ENCODE data around the gene LILRB2.
"Not testable (repeated sequence)": the region's sequence is repeated elsewhere in the genome, so short reads cannot be mapped to it uniquely, and the experiment has no call there.

Gene LILRB2

DNA sequence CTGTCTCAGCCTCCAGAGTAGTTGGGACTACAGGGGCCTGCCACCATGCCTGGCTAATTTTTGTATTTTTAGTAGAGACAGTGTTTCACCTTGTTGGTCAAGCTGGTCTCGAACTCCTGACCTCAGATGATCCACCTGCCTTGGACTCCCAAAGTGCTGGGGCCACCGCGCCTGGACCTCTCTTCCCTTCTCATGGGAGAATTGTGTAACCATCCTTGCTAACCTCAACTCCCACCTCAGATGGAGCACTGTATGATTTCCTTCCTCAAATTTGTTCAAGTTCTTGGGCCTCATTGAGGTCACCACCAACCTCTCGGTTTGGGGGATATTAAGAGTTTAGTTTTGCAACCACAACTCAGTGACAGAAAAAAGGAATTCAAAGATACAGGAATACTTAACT lies 21.3 kb upstream of the LILRB2 start:
- no peak for DNase-seq

DNA sequence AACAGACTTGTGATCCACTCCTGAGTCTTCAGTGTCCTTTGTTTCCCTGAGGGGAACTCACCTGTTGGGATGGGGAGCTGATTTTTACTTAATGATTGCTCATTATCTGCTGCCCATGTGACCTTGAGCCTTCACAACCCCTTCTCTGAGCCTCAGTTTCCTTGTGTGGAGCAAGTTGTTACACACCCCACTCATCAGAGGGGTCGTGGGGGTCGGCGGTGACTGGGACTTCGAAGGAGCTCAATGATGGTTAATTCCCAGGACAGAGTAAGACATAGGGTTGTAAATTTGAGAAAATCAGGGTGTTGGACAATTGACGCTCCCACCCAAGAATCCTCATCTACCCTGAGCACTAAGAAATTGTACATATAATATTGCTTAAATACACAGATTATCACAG lies 18.6 kb upstream of the LILRB2 start:
- DNase-seq = no peak

DNA sequence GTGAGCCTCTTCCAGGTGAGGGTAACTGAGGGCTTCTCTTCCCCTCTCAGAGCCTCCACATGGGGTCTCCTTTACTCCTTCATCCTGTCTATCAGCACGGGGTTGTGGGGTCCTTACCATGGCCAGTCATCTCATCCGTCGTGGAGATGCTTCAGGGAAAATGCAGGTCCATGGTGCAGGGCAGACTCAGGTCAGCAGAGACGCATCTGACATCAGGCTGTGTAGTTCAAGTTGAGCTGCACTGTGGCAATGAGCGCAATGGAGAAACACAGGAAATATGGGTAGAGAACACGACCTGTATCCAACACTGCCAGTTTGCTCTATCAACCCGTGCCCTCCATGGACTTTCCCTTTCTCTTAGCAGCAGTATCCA lies 18.2 kb upstream of the LILRB2 start:
- no peak for DNase-seq

DNA sequence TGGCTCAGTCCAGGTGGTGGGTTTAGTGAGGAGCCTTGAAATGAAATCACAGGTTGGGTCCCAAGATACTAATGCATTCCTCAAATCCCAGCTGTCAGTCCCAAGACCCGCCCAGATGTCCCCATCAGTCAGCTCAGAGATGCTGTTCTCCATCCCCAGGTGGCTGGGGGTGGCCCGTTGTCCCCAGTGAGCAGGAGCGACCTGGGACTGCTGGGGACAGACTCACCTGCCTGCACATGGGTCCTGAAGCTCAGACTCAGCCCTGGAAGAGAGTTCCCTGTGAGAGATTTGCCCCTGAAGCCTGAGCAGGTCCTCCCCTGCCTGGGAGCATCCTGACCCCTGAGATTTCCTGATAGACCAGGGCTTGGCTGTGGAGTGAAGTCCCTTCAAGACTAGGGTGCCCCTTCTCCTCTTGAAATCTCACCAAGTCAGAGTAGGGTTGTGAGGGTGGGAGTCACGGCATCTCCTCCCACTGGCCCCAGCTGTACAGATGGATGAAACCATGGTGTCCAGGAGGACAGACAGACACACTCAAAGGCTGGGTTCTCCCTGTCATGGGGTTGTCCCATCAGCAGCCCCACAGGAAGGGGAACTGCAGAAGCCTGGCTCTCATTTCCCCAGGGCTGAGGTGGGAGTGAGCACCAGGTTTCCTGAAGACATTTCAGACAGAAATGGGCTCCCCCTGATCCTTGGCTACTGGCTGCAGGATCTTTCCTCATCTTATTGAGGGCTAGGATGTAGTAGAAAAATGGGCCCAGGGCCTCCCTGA lies 17.6 kb upstream of the LILRB2 start:
- no peak for DNase-seq

DNA sequence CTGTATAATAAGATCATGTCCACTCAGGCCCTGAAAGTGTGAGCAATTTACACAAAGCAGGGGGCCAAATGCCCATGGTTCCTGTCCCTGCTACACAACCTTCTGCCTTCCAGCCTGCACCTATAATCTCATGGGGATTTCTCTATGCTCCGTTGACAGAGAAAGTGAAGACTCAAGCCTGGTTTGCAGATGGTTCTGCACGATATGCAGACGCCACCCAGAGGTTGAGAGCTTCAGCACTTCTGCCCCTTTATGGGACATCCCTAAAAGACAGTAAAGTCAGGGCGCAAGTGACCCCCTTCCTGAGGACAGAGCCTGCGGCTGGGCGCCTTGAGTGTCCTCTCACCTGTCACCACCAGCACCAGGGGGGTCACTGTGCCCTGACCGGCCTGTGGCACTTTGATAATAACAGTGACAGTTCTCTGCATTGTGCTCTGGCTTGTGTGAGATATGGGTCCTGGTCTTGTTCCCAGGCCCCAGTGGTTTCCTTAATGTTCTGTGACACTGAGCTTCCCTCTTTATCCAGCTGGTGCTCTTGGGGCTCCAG lies 16.9 kb upstream of the LILRB2 start:
- DNase-seq = no peak

DNA sequence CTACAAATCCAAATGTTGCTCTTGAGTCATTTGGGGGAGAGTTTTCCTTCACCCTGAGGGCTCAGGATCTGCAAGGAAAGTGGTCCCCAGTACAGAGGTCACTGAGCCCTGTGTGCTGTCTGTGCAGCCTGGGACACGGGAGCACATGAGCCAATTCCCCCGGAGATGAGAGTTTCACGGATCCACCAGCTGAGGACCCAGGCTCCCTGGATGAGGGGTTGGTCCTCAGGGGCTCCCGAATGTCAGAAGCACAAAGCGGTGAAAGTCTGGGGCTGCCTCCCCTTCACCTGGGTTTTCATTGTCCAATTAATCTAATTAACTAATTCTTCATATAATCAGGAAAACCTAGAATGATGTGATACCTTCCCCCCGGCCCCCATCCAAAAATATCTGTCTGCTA lies 13.6 kb upstream of the LILRB2 start:
- DNase-seq = no peak

DNA sequence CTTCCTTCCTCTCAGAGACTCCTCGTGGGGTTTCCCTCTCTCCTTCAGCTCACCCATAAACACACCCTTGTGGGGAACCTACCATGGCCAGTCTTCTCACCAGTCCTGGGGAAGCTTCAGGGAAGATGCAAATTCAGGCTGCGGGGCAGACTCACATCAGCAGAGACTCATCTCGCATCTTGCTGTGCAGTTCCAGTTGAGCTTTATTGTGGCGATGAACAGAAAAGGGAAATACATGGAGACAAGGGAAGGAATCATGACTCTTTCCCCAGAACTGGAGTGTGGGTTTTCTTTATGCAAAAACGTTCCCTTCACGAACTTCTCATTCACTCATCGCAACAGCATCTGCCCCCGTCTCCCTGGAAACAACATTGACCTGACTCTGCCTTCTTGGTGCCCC lies 8.2 kb upstream of the LILRB2 start:
- DNase-seq = not testable (repeated sequence)

DNA sequence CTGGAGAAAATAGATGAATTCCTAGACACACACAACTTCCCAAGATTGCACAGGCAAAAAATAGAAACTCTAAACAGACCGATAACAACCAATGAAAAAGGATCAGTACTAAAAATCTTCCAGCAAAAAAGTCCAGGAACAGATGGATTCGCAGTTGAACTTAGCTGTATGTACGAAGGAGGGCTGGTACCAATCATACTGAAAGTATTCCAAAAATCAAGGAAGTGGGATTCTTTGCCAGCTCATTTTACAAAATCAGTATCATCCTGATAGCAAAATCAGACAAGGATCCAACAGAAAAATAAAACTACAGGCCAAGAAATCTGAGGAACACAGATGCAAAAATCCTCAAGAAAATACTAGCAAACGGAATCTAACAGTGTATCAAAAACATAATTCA lies 6.5 kb upstream of the LILRB2 start:
- peak; percentile 72 for DNase-seq

DNA sequence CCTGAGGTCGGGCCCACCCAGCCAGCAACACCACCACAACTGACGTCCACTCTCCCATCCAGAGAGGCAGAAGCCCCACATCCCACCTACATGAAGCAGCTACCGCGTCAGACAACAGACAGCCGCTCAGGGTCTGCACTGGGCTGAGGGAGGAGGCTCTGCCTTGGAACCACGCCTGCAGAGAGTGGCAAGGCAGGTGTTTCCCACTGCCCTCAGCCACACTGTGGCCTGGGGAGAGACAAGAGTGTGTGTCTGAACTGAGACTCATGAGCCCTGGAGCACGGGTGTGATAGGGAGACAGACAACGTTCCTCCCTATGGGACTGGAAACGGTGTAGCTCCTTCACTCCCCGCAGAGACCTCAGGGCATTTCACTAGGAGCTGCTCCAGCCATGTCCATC lies 5.4 kb upstream of the LILRB2 start:
- not testable (repeated sequence) for DNase-seq

DNA sequence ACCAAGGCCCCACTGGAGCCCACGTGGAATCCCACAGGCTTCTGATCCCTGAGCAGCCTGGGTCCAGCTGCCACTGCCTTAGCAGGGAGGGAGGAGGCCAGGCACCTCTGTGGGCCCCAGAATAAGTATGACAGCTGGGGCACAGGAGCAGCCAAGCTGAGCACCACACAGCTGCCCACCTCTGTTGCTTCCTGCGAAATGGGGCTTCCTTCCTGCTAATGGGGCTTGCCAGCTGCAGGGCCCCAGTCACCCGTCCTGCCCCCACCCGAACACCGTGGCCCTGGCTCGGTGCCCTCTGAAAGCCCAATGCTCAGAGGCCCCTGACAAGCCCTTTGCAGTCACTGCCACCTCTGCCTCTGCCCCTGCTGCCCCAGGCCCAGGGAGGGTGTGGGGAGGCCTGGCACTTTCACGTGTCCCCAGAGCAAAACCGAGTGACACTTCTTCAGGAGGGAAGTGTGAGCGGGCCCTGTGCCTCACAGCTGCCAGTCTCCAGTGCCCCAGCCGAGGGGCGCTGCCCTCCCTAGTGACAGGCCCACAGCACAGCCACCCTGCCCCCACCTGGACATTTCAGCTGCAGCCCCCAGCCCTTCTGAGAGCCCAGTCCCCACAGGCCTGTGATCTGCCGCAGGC lies 4.6 kb upstream of the LILRB2 start:
- DNase-seq = not testable (repeated sequence)

DNA sequence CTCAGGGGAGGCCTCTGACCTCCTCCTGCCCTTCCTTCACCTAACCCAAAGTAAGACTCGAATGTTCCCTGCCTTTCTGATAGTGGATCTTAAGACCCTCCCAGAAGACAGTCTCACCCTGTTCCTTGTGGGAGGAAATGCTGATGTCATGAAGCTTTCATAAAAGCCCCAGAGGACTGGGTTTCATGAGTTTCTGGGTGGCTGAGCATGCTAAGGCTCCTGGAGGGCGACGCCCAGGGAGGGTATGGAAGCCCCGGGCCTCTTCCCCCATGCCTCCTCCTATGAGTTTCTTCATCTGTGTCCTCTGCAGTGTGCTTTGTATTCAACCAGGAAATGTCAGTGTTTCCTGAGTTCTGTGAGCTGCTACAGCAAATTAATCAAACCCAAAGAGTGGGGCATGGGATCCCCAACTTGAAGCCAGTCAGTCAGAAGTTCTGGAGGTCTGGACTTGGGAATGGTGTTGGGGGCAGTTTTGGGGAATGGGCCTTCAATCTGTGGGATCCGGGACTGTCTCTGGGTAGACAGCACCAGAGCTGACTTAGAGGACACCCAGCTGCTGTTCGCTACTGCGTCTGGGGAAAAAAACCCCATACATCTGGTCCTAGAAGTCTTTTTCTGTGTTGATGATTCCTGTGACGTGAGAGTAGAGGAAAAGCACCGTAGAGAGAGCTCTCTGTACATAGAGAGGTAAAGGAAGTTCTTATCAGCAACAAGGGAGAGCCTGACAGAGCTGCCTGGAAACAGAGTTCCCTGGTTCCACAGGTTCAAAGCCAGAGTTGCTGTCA lies 2.0 kb upstream of the LILRB2 start:
- no peak for DNase-seq

DNA sequence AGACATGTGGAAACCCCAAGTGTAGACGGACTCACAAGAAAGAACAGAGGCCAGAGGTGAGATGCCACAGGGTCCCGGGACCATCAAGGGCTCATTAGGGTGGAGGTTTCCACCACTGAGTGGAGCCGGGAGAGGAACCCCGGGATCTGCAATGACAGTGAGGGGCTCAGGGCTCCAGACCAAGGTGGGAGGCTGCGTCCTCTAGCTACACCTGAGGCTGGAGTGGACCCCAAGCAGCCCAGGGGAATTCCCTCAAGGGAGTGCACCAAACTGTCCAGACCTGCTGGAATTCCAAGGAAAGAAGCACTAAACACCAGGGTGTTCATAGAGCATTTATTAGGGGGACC lies 792 bp upstream of the LILRB2 start:
- DNase-seq = not testable (repeated sequence)

DNA sequence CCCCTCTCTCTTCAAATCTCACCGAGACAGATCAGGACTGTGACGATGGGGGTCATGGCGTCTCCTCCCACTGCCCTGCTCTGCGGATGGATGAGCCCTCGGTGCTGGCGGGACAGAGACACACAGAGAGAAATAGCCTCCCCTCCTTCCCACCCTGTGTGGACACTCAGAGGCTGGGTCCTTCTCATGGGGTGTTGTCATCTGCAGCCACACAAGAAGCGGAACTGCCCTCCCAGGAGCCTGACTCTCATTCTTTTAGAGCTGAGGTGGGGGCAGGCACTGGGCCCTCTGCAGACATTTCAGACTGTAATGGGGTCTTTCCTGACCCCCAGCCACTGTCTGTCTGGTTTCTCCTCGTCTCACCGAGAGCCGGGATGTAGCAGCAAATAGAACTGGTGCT lies 469 bp downstream of the LILRB2 start:
- DNase-seq = not testable (repeated sequence)

DNA sequence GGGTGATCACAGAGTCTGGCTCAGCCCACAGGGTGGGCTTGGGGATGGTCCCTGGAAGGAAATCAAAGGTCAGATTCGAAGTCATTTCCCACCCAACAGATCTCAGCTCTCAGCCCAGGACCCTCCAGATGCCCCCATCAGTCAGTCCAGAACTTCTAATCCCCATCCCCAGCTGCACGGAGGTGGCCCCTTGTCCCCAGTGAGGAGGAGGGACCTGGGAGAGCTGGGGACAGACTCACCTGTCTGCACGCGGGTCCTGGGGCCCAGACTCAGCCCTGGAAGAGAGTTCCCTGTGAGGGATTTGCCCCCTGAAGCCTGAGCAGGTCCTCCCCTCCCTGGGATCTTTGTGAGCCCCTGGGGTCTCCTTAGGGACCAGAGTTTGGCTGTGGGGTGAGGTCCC lies 885 bp downstream of the LILRB2 start:
- not testable (repeated sequence) for DNase-seq

DNA sequence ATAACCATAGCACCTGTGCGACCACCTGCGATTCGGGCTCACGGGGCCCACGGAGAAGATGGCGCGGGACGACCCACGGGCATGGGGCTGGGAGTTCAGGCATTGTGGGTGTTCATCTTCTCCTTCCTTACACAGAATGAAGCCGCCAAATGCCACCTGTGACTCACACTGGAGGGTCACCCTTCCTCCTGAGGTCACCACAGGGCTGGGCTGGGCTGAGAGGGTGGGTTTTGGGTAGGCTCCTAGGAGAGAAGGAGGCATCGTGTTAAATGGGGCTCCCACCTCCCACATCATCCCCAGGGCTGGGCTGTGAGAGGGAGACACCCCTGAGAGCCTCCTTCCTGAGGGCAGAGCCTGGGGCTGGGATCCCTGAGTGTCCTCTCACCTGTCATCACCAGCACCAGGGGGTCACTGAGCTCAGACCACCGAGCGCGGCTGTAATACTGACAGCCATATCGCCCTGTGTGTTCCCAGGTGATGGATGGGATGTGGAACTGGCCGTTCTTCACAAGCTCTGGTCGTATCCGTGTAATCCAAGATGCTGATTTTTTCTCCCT lies 1.4 kb downstream of the LILRB2 start:
- no peak for DNase-seq

DNA sequence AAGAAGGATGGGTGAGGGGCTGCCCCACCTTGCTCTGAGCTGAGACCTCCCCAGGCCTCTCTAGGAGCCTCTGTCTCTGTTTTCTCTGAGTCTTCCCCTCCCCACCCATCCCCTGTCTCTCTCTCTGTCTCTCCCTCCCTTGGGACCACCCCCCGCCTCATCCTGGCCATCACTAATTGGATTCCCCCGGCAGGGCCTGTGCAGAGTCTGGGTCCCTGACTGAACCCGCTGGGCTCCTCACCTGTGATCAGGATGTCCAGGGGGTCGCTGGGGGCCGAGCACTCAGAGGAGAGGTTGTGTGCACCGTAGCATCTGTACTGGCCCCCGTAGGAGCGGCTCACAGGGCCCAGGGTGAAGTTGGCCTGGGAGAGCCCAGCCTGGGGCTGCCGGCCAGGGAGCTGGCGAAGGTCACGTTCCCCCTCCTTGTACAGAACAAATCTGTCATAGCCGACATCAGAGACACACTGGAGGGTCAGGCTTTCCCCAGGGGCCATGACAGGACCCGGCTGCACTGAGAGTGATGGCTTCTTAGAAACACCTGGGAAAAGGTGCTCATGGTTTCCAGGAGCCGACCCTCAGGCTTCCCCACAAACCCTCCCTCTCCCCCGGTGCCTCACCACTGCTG lies 2.2 kb downstream of the LILRB2 start:
- DNase-seq = not testable (repeated sequence)

DNA sequence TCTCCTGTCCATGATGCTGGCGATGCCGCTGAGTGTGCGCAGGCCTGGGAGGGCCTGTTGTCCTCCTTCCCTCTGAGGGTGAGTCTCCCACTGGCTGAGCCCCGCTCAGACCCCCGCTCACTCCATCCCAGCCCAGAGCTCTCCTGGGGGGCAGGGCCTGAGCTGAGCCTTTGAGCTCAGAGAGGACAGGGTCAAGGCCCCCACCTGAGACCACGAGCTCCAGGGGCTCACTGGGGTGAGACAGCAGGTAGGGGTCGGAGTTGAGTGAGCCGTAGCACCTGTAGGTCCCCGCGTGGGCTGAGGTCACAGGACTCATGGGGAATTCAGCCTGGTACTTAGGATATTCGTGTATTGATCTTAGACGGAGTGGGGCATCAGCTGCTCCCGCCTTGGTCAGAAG lies 2.9 kb downstream of the LILRB2 start:
- DNase-seq = not testable (repeated sequence)

DNA sequence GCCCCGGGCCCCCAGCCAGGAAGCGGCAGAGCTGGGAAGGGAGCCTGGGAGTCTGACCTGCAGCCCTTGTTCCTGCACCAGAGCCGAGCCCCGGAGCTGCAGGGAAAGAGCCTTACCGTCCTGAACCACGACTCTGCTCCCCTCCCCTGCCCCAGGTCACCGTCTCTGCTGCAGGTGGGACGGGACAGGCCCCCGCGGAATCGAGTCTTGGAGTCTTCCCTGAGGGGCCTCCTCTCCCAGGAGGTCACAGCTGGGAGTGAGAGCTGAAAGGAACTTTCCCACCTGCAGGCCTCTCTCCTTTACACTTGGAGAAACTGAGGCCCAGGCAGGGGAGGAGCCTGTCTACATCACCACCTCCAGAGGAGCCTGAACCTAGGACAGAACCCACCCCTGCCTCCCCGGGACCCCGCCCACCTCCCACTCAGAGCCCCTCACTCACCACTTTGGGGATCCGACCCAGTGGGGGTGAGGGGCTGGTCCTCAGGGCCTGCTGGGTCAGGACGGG lies 3.7 kb downstream of the LILRB2 start:
- DNase-seq = not testable (repeated sequence)

DNA sequence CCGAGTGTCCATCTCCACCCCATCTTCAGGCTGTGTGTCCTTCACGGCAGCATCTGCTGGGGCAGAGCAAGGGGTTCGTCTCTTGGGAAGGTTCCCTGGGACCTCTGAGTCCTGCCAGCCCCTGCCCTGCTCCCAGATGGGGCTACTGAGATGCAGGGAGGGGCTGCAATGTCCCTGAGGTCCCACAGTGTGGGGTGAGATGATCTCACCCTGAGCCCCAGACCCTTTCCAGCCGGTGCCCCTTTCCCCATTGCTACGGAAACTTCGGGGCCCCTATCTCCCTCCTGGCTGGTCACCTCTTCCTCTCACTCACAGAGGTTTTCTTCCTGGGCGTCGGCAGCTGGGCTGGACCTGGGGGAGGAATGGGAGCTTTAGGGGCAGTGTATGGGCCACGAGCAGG lies 5.0 kb downstream of the LILRB2 start:
- no peak for DNase-seq

DNA sequence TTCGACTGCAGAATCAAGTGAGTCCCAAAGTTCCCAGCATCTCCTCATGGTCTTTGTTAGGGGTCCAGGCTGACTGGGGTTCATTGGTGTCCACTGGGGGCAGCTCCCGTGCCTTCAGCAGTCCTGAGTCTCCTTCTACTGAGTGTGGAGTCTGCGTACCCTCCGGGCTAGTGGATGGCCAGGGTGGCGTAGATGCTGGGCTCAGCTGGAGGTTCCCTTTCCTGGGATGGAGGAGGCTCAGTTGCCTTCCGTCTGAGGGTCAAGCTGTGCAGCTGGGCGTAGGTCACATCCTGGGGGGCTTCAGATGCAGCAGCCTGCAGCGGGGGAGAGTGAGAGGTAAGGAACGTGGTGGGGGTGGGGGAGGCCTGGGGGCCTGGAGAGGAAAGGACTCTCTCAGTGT lies 6.4 kb downstream of the LILRB2 start:
- DNase-seq = not testable (repeated sequence)

DNA sequence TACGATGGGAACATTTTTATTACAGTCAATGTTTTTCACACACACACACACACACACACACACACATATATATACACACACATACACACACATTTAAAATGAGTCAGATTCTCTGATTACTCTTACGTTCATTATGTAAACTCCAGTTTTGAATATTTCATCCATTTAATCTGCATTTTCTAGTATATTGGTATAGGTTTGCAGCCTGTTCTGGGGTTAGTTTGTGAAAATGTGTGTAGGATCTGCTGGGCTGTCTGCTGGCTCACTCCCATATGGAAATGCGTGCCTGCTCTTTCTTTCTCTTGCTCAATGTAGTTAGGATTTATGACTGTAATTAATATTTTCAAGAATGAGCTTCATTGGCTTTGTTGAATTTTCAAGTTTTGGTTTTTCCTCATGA lies 7.1 kb downstream of the LILRB2 start:
- DNase-seq = no peak

DNA sequence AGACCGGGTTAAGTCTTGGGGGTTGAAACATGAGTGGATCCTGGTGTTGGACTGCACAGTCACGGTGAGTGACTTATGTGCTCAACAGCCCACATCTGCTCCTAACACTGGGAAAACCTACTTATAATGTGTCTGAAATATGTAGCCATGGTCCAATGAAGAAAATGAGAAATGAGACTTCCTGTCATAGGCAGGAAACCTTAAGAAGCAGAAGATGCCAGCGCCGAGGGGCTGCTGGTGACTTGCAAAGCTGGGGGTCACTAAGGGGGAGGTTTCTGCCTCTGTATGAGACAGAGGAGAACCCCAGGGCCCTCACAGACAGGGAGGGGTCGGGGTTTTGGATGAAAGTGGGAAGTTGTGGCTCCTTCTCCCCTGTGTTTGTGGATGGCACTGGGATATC lies 8.7 kb downstream of the LILRB2 start:
- not testable (repeated sequence) for DNase-seq

All from fibroblast of skin of scalp (primary cell).